Measurements from ENCODE around the gene GRAMD1B. TPM values are rescaled to one million over a fixed set of nuclear protein-coding genes. Genes with fewer than 3 reads are reported as not detected.

Gene GRAMD1B
- total RNA-seq, 1 experiment from 2014 or later, result 82.1 TPM

- peaks cover 17% of the 10 kb centered on the region for H3F3A ChIP-seq (ENCODE audit: low read length, unreplicated experiment)
- H3K4me3 ChIP-seq (ENCODE audit: low read length), result peak overlapping the region; percentile 9
- peak overlapping the region; percentile 52 for H3K27ac ChIP-seq (ENCODE audit: low read length)
- CTCF ChIA-PET, result no interaction called here
- no peak overlapping the region for H2AFZ ChIP-seq (ENCODE audit: low read length)
- H3K4me2 ChIP-seq (ENCODE audit: low read length), result peak overlapping the region; percentile 56
- peaks cover 16% of the 10 kb centered on the region; the same call in 1 of the 2 replicates for H4K20me1 ChIP-seq (ENCODE audit: low read length)
- no TSS peak for BruUV-seq (replicated peaks)
- TF ChIP-seq EZH2 (IDR thresholded peaks at IDR 0.05; ENCODE audit: low read length, unreplicated experiment), result no peak
- TF ChIP-seq CTCF (conservative IDR thresholded peaks at IDR 0.05; ENCODE audit: low read depth, low read length), result no peak
- no peak for TF ChIP-seq EZH2phosphoT487 (IDR thresholded peaks at IDR 0.05; ENCODE audit: borderline replicate concordance, low read length)
- POLR2A ChIA-PET (ENCODE audit: unreplicated experiment), result no interaction called here
- peak; percentile 54 for DNase-seq
- no peaks in the 10 kb centered on the region for H3K9me3 ChIP-seq (ENCODE audit: low read length)
- H3K27me3 ChIP-seq (ENCODE audit: low read length), result no peaks in the 10 kb centered on the region
- peaks cover 35% of the 10 kb centered on the region for H3K4me1 ChIP-seq (ENCODE audit: insufficient read depth, low read length)
- H3K36me3 ChIP-seq (ENCODE audit: low read depth, low read length), result peaks cover 4% of the 10 kb centered on the region; the same call in 1 of the 2 replicates
- no peak overlapping the region for H3K9ac ChIP-seq (ENCODE audit: low read length)
- no peaks in the 10 kb centered on the region for H3K9me2 ChIP-seq (replicated peaks; ENCODE audit: low read length)
- intact Hi-C loops (cut with micrococcal nuclease), result no loop called here
- peaks cover 37% of the 10 kb centered on the region for H3K79me2 ChIP-seq (ENCODE audit: low read length)
- peak; percentile 65 for ATAC-seq
Measured at GRCh38 chr11:123536690-123537437, 106.8 kb downstream of the GRAMD1B start.

DNA sequence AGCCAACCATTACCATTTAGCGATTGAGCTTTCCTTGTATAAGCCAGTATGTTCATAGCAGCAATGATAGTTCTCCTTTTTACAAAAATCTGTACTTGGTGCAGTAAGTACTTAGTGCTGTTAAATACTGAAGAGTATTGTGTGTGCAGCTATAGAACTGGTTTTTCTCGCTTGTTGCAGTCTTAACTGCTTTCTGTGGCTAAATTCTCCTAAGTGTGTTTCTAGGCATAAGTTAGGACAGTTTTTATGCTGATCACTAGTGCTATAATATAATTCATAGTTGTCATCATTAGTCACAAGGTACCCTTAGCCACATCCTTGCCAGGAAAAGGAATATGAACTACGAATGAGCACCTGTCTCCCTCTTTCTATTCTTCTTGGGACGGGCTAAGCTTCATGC, 107.7 kb downstream of the GRAMD1B start:
- no peaks in the 10 kb centered on the region for H3K9me3 ChIP-seq (ENCODE audit: low read length)
- DNase-seq (peak; percentile 85), ATAC-seq (peak; percentile 74)
- BruUV-seq (replicated peaks), result no TSS peak
- H2AFZ ChIP-seq (ENCODE audit: low read length), result no peak overlapping the region
- H3K4me2 ChIP-seq (ENCODE audit: low read length), result peak overlapping the region; percentile 56
- H3K9me2 ChIP-seq (replicated peaks; ENCODE audit: low read length), result no peaks in the 10 kb centered on the region
- peaks cover 17% of the 10 kb centered on the region for H3F3A ChIP-seq (ENCODE audit: low read length, unreplicated experiment)
- CTCF ChIA-PET, result no interaction called here
- peak overlapping the region; percentile 9 for H3K4me3 ChIP-seq (ENCODE audit: low read length)
- POLR2A ChIA-PET (ENCODE audit: unreplicated experiment), result interaction anchor here (0.6 kb wide), 1 partner anchor 1107 kb away, joined by 3 read pairs; no protein-coding TSS in a partner anchor
- peak overlapping the region; percentile 52 for H3K27ac ChIP-seq (ENCODE audit: low read length)
- TF ChIP-seq CTCF (conservative IDR thresholded peaks at IDR 0.05; ENCODE audit: low read depth, low read length), result no peak
- no peak for TF ChIP-seq EZH2 (IDR thresholded peaks at IDR 0.05; ENCODE audit: low read length, unreplicated experiment)
- TF ChIP-seq EZH2phosphoT487 (IDR thresholded peaks at IDR 0.05; ENCODE audit: borderline replicate concordance, low read length), result no peak
- peaks cover 8% of the 10 kb centered on the region for H3K36me3 ChIP-seq (ENCODE audit: low read depth, low read length)
- H3K27me3 ChIP-seq (ENCODE audit: low read length), result no peaks in the 10 kb centered on the region
- peaks cover 43% of the 10 kb centered on the region for H3K79me2 ChIP-seq (ENCODE audit: low read length)
- peaks cover 42% of the 10 kb centered on the region for H3K4me1 ChIP-seq (ENCODE audit: insufficient read depth, low read length)
- intact Hi-C loops (cut with micrococcal nuclease), result no loop called here
- H4K20me1 ChIP-seq (ENCODE audit: low read length), result peaks cover 21% of the 10 kb centered on the region; the same call in 1 of the 2 replicates
- no peak overlapping the region for H3K9ac ChIP-seq (ENCODE audit: low read length)

- H4K20me1 ChIP-seq (ENCODE audit: low read length), result peaks cover 12% of the 10 kb centered on the region; the same call in 1 of the 2 replicates
- peak; percentile 92 for ATAC-seq
- TF ChIP-seq EZH2 (IDR thresholded peaks at IDR 0.05; ENCODE audit: low read length, unreplicated experiment) (no peak), EZH2phosphoT487 (IDR thresholded peaks at IDR 0.05; ENCODE audit: borderline replicate concordance, low read length) (no peak), CTCF (conservative IDR thresholded peaks at IDR 0.05; ENCODE audit: low read depth, low read length) (no peak)
- peak overlapping the region; percentile 59 for H3K27ac ChIP-seq (ENCODE audit: low read length)
- no peak overlapping the region for H3K9ac ChIP-seq (ENCODE audit: low read length)
- DNase-seq, result peak; percentile 90
- no peak overlapping the region for H3K4me3 ChIP-seq (ENCODE audit: low read length)
- no peaks in the 10 kb centered on the region for H3K9me2 ChIP-seq (replicated peaks; ENCODE audit: low read length)
- H3K79me2 ChIP-seq (ENCODE audit: low read length), result peaks cover 35% of the 10 kb centered on the region
- ChIA-PET POLR2A (ENCODE audit: unreplicated experiment) (no interaction called here), CTCF (interaction anchor here (0.6 to 0.8 kb wide), 2 partner anchors 11 to 16 kb away, joined by 3 read pairs; no protein-coding TSS in a partner anchor)
- intact Hi-C loops (cut with micrococcal nuclease), result no loop called here
- H3K36me3 ChIP-seq (ENCODE audit: low read depth, low read length), result peaks cover 4% of the 10 kb centered on the region
- H3K27me3 ChIP-seq (ENCODE audit: low read length), result no peaks in the 10 kb centered on the region
- no peaks in the 10 kb centered on the region for H3F3A ChIP-seq (ENCODE audit: low read length, unreplicated experiment)
- no peak overlapping the region for H2AFZ ChIP-seq (ENCODE audit: low read length)
- no peaks in the 10 kb centered on the region for H3K9me3 ChIP-seq (ENCODE audit: low read length)
- peak overlapping the region; percentile 55 for H3K4me2 ChIP-seq (ENCODE audit: low read length)
- no TSS peak for BruUV-seq (replicated peaks)
- H3K4me1 ChIP-seq (ENCODE audit: insufficient read depth, low read length), result peaks cover 48% of the 10 kb centered on the region
Measured at GRCh38 chr11:123543797-123544196, 113.7 kb downstream of the GRAMD1B start.
